Mammary epithelial cell (primary cell): Measurements from ENCODE around the gene GPR35.

ENCODE experiments used
- EZH2 ChIP-seq: IDR thresholded peaks from 2 replicates; pipeline ENCODE4 v1.6.1; 2012; ENCODE audit warnings: low read length, inconsistent platforms, borderline replicate concordance
- TF ChIP-seq, protein P1 (sequence below), 2 donors: IDR thresholded peaks in 1 of 2; conservative IDR thresholded peaks in 1 of 2; 2 replicates each; pipeline ENCODE4 v1.5.1; 2011 to 2012; ENCODE audit warnings: inconsistent platforms in 2 of 2, low read length in 2 of 2, mild to moderate bottlenecking in 2 of 2, control low read depth in 1 of 2, low read depth in 1 of 2; ENCODE audit not compliant: insufficient read depth in 1 of 2; ENCODE audit errors: extremely low read depth in 1 of 2

DNA sequence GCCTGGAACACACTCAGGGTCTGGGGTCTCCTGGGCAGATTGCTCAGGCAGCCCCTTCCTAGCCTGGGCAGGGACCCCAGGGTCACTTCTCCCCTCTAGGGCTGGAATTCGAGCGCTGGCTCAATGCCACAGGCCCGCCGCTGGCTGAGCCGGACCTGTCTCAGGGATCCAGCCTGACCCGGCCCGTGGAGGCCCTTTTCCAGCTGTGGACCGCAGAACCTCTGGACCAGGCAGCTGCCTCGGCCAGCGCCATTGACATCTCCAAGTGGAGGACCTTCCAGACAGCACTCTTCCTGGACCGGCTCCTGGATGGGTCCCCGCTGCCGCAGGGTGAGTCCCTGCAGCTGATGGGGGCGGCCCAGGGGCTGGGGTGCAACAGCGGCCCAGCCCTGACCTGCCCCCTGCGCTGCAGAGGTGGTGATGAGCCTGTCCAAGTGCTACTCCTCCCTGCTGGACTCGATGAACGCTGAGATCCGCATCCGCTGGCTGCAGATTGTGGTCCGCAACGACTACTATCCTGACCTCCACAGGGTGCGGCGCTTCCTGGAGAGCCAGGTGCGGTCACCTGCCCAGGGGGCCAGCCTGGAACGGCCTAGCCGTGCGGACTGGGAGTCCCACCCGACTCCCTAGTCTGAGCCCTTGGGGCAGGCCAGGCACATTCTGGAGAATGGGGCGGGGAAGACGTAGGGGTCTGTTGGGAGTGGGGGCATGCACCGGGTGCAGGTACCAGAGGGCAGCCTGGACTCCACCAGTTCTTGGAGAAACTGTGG lies 48.7 kb upstream of the GPR35 start:
- TF ChIP-seq, protein P1, sequence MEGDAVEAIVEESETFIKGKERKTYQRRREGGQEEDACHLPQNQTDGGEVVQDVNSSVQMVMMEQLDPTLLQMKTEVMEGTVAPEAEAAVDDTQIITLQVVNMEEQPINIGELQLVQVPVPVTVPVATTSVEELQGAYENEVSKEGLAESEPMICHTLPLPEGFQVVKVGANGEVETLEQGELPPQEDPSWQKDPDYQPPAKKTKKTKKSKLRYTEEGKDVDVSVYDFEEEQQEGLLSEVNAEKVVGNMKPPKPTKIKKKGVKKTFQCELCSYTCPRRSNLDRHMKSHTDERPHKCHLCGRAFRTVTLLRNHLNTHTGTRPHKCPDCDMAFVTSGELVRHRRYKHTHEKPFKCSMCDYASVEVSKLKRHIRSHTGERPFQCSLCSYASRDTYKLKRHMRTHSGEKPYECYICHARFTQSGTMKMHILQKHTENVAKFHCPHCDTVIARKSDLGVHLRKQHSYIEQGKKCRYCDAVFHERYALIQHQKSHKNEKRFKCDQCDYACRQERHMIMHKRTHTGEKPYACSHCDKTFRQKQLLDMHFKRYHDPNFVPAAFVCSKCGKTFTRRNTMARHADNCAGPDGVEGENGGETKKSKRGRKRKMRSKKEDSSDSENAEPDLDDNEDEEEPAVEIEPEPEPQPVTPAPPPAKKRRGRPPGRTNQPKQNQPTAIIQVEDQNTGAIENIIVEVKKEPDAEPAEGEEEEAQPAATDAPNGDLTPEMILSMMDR (conservative IDR thresholded peaks at IDR 0.05 in 1 of 2, IDR thresholded peaks at IDR 0.05 in 1 of 2; ENCODE audit: extremely low read depth in 1 of 2, insufficient read depth in 1 of 2, low read depth in 1 of 2, low read length in 2 of 2) = no peak
- no peak for TF ChIP-seq EZH2
